LHCN-M2 (cell line): ENCODE results near the gene SOX15. TPM values are rescaled to one million over a fixed set of nuclear protein-coding genes. Genes with fewer than 3 reads are reported as not detected.

Experiments
- DNase-seq: peaks from one replicate; pipeline ENCODE4 v3.0.0-alpha.2; 2012; ENCODE audit warnings: low read depth
- total RNA-seq: library from RNA; depleted of rRNA; stranded (reverse); fragments of >200 nt; gene quantifications from 2 replicates; pipeline ENCODE4 v1.2.3, GENCODE V29; 2014

SOX15 gene
- total RNA-seq, 1 experiment from 2014 or later: 2.0 TPM

DNA sequence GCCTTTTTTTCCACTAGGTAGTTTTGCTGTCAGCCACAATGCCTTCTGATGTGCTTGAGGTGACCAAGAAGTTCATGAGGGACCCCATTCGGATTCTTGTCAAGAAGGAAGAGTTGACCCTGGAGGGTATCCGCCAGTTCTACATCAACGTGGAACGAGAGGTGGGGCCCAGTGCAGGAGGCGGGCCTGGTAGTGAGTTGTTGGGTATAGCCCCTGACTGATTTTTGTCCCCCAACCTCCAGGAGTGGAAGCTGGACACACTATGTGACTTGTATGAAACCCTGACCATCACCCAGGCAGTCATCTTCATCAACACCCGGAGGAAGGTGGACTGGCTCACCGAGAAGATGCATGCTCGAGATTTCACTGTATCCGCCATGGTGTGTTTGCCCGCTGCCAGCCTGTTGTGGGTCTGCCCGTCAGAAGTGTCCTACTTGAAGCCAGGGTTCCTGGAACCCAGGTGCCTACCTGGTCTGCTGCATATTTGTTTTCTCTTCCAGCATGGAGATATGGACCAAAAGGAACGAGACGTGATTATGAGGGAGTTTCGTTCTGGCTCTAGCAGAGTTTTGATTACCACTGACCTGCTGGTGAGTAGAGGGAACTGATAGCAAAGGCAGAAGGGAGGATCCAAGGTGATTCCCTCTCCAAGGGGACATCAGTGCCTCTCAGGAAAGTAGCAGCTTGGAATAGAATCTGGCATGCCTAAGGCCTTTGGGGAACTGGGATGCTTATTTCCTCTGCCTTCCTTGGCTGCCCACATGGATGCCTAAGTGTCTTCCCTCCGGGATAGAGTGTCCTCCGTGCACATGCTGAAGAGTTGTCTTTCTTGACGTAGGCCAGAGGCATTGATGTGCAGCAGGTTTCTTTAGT, 12.3 kb downstream of the SOX15 start:
- no peak for DNase-seq

DNA sequence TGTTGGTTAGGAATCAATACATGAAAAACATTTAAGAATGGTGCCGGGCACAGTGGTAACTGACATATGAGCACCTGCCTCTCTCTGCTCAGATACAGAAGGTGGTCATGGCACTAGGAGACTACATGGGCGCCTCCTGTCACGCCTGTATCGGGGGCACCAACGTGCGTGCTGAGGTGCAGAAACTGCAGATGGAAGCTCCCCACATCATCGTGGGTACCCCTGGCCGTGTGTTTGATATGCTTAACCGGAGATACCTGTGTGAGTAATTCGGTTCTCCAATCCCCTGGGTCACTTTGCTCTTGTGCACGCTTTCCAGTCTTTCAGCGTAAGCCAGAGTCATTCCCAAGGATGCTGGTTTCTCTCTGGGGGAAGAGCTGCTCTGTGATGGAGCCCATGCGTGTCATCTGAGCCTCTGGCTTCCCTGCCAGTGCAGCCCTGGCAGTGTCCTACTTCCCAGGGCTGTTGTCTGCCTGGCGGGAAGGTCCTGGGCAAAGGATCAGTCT, 13.4 kb downstream of the SOX15 start:
- DNase-seq: no peak

DNA sequence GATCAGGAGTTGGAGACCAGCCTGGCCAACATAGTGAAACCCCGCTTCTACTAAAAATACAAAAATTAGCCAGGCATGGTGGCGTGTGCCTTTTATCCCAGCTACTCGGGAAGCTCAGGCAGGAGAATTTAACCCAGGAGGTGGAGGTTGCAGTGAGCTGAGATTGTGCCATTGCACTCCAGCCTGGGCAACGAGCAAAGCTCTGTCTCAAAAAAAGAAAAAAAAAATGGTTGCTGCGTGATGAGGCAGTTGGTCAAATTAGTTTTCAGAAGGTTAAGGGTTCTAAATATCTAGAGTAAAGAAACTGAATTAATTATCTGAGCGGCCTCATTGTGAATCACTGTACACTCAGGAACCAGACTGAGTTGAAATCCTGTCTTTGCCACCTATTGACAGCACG, 13.9 kb downstream of the SOX15 start:
- no peak for DNase-seq

DNA sequence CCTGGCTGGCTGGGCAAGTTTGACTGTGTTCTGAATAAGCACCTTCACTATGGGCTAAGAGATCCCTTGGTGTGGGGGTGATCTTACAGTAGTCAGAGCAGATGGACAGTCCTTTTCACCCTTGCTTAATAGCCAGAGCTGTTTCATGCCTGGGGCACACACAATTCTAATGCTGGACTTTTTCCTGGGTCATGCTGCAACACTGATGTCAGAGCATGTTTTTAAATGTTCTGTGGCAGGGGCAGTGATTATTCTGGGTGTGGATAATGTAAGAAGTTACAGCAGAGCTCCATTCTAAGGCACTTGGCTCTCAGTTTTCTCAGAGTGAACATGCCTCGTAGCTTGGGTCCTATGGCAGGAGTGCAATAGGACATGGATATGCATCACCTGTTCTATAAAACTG, 14.4 kb downstream of the SOX15 start:
- no peak for DNase-seq

DNA sequence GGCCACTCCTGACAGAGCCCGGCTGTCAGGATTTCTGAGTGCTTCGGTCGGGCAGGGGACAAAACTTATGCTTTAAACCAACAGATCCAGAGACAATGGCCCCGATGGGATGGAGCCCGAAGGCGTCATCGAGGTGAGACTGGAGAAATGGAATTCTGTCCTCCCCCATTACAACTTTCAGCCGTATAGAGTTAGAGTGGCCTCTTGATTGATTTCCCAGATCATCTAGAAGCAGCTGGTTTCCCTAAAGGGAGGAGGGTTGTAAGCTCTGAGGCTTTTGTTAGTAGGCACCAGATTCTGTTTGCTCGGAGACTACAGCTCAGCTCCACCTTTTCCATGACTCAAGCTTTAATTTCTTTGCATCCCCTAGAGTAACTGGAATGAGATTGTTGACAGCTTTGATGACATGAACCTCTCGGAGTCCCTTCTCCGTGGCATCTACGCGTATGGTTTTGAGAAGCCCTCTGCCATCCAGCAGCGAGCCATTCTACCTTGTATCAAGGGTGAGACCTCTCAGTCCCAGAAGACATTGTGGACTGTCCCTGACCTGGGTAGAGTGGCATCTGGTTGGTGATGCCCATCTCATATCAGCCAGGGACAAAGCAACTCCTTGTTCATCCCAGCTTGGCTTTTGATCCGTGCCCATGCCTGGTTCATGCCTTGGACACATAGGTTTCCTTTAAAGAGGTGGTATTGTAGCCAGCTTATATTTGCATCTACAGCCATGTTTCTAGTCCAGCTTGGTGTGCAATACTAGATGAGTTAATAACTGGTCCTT, 15.5 kb downstream of the SOX15 start:
- peak; percentile 44 for DNase-seq

DNA sequence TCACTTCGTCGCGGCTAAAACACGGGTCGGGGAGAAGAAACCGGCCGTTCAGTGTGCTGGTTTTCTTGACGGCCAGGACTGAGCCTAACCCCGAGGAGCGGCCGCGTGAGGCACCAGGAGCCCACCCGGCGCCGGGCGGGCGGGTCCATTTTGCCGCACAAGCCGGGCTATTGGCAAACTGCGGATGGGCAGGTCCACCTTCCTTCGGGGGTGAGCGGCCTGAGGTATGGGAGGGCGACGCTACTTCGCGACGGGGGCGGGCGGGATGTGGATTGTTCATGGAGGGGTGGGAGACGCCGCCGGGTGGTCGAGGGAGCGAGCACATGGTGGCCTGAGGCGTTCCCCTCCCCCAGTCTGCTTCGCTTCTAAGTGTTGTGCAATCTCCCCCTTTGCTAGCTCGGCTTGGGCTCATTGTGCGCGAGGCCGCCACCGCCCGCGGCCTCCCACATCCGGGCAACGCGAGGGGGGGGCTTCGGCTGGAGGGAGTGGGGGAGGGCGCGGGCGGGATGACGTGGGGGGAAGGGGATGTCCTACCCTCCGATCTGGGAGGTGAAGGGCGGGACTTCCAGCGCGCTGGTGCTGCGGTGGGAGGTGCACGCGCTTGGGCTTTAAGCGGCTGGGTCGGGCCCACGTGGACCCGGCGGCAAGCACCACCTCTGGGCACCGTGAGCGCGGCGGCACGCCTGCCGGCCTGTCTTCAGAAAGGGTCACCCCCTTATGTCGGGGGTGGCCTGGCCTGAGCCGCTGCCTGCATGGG, 16.4 kb downstream of the SOX15 start:
- peak; percentile 91 for DNase-seq

DNA sequence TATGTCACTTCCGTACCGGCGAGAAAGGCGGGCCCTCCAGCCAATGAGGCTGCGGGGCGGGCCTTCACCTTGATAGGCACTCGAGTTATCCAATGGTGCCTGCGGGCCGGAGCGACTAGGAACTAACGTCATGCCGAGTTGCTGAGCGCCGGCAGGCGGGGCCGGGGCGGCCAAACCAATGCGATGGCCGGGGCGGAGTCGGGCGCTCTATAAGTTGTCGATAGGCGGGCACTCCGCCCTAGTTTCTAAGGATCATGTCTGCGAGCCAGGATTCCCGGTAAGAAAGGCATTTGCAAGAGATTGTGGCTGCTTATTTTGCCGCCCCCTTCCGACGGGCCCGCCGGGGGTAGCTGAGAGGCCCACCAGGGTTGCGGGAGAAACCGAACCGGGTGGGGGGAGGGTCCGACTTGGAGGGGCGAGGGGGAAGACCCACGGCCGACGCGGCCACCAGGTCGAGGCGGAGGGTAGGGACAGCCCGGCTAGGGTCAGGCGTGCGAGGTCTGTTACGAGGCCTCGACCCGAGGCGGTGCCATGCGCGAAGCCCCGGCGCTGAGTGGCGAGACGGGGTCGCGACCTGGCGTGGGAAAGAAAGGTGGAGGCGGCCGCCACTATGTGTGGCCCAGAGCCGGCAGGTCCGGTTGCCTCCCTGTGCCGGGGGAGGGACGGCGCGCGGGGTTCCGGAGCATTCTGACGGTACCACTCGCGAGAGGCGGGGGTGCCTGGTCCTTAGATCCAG, 17.1 kb downstream of the SOX15 start:
- DNase-seq: peak; percentile 99

DNA sequence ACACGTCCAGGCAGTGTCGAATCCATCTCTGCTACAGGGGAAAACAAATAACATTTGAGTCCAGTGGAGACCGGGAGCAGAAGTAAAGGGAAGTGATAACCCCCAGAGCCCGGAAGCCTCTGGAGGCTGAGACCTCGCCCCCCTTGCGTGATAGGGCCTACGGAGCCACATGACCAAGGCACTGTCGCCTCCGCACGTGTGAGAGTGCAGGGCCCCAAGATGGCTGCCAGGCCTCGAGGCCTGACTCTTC, 17.6 kb downstream of the SOX15 start:
- DNase-seq: no peak

DNA sequence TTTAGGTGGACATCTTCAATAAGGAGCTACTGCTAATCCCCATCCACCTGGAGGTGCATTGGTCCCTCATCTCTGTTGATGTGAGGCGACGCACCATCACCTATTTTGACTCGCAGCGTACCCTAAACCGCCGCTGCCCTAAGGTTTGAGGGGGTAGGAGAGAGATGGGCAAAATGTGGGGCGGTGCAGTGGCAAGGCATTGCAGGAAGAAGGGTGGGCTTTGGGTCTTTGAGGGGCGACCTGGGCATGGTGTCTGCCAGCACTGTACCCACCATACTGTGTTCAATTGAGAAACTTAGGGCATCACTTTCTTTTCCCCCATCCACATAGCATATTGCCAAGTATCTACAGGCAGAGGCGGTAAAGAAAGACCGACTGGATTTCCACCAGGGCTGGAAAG, 19.5 kb downstream of the SOX15 start:
- no peak for DNase-seq

DNA sequence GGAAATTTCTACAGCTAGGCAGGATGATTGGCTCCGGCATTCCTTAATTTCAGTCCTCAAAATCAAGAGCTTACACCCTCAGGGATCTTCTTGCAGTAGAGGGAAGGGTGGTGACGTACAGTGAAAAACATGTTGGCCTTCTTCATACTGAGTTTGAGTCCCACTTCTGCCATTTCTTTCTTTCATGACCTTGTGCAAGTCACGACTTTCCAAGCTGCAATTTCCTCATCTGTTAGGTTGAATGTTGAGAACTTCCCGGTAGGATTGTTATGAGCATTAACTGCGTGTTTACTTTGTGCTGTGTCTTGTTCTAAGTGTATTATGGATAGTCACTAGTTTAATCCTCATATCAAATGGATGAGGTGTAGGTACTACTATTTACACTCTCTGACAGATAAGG, 20.3 kb downstream of the SOX15 start:
- DNase-seq: no peak

DNA sequence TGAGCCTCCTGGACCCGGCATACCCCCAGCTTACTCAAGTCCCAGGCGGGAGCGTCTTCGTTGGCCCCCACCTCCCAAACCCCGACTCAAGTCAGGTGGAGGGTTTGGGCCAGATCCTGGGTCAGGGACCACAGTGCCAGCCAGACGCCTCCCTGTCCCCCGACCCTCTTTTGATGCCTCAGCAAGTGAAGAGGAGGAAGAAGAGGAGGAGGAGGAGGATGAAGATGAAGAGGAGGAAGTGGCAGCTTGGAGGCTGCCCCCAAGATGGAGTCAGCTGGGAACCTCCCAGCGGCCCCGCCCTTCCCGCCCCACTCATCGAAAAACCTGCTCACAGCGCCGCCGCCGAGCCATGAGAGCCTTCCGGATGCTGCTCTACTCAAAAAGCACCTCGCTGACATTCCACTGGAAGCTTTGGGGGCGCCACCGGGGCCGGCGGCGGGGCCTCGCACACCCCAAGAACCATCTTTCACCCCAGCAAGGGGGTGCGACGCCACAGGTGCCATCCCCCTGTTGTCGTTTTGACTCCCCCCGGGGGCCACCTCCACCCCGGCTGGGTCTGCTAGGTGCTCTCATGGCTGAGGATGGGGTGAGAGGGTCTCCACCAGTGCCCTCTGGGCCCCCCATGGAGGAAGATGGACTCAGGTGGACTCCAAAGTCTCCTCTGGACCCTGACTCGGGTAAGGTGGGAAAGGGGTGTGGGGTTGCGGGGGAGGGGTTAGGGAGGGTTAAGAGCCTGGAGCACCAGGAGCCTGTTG, 26.6 kb downstream of the SOX15 start:
- no peak for DNase-seq

DNA sequence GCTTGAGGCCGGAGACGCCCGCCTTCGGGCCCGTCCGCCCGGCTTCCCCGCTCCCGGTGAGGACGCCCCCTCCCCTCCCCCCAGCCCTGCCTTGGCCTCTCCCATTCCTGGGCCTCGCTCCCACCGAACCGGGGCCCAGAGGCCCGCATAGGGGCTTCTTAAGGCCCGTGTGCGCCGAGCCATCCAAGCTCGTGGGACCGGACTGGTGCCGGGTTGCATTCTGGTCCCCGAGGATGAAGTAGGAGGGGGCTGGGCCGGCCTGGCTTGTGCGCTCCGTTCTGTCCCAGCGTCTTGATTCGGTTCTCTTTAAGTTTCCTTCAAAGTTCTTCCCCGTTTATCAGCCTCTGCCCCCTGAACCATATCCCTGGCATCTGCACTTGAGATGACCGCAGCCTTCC, 27.7 kb downstream of the SOX15 start:
- DNase-seq: no peak

DNA sequence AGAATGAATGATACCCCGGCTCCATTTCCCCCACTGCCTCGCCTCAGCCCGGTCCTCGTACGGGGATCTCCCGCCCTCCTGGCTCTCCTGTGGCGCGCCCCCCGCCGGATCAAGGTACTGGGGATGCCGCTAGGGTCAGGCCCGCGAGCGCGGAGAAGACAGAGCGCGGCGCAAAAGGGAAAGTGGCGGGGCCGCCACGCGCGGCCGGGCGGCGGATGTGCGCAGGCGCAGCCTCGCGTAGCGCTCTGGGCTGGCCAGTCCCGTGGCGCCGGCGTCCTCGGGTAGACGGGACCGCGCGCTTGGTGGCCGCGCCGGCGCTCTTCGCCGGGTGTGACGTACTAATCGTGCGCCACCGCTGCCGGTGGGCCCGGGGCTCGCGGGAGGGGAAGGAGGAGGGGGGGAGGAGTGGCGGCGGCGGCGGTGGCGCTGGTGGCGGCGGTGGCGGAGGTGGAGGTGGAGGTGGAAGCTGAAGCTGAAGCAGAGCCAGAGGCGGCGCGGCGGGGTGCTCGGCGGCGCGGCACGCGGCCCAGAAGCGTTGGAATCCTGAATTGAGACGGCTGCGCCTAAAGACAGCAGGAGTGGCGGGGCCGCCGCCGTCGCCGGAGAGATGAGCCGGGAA, 28.2 kb downstream of the SOX15 start, which contains the start of gene SENP3:
TSS of gene SENP3 (plus strand) at position 331 of the 619 bp plus-strand sequence. CDS start 1,158 bp downstream, outside the sequence.
- peak; percentile 84 for DNase-seq

DNA sequence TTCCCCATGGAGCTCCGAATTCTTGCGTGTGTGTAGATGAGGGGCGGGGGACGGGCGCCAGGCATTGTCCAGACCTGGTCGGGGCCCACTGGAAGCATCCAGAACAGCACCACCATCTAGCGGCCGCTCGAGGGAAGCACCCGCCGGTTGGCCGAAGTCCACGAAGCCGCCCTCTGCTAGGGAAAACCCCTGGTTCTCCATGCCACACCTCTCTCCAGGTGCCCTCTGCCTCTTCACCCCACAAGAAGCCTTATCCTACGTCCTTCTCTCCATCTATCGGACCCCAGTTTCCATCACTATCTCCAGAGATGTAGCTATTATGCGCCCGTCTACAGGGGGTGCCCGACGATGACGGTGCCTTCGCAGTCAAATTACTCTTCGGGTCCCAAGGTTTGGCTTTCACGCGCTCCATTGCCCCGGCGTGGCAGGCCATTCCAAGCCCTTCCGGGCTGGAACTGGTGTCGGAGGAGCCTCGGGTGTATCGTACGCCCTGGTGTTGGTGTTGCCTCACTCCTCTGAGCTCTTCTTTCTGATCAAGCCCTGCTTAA, 28.8 kb downstream of the SOX15 start:
- DNase-seq: peak; percentile 70

DNA sequence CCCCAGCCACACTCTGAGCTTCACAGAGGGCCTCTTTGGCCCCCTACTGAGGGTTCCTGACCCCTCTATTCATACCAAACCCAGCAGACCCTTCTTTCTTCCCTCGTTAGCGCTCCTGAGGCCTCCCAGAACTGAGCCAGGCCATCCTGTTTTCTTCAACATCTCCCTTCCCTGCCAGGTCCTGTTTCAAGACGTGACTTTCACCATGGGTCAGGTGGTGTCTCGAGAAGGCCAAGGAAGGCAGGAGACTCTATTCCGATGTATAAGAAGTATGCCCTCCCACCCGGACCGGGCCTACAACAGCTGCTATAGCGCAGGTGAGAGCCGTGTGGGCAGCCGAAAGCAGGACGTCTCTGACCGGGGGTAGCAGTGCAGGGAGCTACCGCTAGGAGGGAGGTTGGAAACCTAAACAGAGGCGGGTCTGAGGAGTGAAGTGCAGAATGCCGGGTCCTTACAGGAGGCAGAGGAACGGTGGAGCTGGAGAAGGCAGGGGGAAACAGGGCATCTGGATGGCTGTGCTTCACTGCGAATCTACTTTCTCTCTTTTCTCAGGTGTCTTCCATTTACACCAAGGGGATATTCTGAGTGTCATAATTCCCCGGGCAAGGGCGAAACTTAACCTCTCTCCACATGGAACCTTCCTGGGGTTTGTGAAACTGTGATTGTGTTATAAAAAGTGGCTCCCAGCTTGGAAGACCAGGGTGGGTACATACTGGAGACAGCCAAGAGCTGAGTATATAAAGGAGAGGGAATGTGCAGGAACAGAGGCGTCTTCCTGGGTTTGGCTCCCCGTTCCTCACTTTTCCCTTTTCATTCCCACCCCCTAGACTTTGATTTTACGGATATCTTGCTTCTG, 29.5 kb downstream of the SOX15 start:
- DNase-seq: peak; percentile 45

DNA sequence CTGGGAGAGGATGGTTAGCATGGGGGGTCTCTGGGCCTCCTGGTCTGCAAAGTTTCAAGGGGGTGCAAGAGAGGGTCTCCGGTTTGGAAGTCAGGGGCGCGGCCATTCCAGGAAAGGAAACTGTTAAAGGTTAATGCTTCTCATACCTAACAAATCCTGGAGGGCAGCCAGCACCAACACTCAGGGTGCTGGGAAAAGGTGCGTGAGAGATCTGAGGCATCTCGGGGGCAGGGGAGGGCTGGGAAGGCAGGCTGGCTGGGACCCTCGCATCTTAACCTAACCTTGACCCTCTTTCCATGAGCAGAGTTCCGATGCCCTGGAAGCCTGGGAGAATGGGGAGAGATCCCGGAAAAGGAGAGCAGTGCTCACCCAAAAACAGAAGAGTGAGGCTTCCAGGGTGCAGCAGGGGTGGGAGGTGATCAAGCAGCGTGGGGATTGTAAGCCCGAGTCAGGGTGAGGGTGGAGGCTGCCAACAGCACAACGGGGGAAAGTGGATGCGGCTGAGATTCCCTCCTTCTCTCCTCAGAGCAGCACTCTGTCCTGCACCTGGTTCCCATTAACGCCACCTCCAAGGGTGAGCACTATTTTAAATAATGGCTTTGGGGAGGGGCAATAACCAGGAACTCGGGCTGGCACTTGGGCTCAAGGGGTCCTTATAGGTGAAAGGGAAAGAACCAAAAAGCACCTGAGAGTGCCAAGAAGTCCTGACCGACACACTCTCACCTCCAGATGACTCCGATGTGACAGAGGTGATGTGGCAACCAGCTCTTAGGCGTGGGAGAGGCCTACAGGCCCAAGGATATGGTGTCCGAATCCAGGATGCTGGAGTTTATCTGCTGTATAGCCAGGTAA, 30.3 kb downstream of the SOX15 start:
- DNase-seq: no peak

DNA sequence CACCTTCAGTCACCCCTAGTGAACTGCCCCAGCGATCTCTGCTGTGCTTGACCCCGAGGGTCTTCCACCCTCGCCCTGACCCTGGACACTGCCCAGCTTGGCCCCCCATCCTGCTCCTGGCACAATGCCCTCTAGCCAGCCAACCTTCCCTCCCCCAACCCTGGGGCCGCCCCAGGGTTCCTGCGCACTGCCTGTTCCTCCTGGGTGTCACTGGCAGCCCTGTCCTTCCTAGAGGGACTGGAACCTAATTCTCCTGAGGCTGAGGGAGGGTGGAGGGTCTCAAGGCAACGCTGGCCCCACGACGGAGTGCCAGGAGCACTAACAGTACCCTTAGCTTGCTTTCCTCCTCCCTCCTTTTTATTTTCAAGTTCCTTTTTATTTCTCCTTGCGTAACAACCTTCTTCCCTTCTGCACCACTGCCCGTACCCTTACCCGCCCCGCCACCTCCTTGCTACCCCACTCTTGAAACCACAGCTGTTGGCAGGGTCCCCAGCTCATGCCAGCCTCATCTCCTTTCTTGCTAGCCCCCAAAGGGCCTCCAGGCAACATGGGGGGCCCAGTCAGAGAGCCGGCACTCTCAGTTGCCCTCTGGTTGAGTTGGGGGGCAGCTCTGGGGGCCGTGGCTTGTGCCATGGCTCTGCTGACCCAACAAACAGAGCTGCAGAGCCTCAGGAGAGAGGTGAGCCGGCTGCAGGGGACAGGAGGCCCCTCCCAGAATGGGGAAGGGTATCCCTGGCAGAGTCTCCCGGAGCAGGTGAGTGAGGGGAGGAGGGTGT, 31.2 kb downstream of the SOX15 start, which contains the start of gene TNFSF13:
TSS of gene TNFSF13 (plus strand) at position 207 of the 776 bp plus-strand sequence. CDS start at position 497, 290 bp downstream.
- no peak for DNase-seq
